ENCODE results near the gene ZRANB3. TPM values are rescaled to one million over a fixed set of nuclear protein-coding genes. Genes with fewer than 3 reads are reported as not detected.

Gene ZRANB3
- total and polyA plus RNA-seq, 2 of the 13 experiments (the other 11 are each of a cell fraction or from before 2014, with no cell fraction given): 5.8 to 25.2 TPM

DNA sequence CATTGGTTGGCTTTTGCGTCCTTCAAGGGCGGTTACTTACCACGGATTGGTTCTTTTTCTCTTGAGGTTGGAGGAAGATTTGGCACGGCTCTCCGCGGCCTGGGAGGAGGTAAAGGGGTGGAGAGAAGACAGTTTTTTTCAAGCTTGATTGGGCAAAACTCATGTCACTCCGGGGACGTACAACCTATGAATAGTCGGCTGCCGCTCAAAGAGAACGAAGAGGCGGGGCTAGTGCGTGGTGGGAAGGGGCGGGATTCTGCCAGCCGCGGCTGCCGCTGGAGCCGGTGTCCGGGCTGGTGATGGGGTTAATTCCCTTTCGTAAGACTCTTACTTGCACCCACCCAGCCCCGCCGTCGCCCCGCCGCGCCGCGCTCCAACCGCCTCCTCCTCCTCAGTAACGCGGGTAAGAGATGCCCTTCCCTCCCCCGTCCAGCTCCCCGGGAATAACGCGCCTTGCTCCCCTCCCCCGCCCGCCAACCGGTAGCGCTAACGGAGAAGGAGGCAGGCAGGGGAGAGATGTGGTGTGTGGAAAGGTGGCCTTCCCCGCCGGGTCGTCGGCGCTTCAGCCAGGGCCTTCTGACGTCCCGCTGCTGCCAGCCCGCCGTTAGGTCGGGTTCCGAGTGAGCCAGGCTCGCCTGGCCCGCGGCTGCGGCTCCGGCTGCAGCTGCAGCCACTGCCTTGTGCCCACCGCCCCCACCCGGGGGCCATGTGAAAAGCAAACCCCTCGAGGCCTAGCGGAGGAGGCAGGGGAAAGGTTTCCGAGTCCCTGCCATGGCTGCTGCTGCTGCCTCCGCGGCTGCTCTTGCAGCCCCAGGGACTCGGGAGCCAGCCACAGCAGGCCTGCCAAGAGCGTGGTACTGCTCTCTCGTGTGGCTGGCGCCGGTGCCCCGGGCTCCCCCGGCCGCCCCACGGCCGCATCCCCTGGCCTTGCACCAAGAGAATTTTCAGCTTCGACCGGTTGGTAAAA lies 496 bp upstream of the ZRANB3 start, which contains the start of gene R3HDM1 (continued):
- TF ChIP-seq, protein P1, sequence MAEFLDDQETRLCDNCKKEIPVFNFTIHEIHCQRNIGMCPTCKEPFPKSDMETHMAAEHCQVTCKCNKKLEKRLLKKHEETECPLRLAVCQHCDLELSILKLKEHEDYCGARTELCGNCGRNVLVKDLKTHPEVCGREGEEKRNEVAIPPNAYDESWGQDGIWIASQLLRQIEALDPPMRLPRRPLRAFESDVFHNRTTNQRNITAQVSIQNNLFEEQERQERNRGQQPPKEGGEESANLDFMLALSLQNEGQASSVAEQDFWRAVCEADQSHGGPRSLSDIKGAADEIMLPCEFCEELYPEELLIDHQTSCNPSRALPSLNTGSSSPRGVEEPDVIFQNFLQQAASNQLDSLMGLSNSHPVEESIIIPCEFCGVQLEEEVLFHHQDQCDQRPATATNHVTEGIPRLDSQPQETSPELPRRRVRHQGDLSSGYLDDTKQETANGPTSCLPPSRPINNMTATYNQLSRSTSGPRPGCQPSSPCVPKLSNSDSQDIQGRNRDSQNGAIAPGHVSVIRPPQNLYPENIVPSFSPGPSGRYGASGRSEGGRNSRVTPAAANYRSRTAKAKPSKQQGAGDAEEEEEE (CRISPR knock-in tag; IDR thresholded peaks at IDR 0.05; ENCODE audit: borderline replicate concordance): peak; percentile 18; the same call in 1 of the 2 replicates
- TF ChIP-seq HNRNPK (IDR thresholded peaks at IDR 0.05; ENCODE audit: low read depth, low read length, poor library complexity, severe bottlenecking): no peak
- TF ChIP-seq ZNF138 (CRISPR knock-in tag; IDR thresholded peaks at IDR 0.05; ENCODE audit: low read depth): peak; percentile 37
- TF ChIP-seq, protein P2, sequence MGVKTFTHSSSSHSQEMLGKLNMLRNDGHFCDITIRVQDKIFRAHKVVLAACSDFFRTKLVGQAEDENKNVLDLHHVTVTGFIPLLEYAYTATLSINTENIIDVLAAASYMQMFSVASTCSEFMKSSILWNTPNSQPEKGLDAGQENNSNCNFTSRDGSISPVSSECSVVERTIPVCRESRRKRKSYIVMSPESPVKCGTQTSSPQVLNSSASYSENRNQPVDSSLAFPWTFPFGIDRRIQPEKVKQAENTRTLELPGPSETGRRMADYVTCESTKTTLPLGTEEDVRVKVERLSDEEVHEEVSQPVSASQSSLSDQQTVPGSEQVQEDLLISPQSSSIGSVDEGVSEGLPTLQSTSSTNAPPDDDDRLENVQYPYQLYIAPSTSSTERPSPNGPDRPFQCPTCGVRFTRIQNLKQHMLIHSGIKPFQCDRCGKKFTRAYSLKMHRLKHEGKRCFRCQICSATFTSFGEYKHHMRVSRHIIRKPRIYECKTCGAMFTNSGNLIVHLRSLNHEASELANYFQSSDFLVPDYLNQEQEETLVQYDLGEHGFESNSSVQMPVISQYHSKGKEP (CRISPR knock-in tag; IDR thresholded peaks at IDR 0.05): no peak
- no peak for TF ChIP-seq TRIM24 (CRISPR knock-in tag; IDR thresholded peaks at IDR 0.05)
- peak; percentile 32; the same call in 1 of the 2 replicates for TF ChIP-seq ZNF124 (CRISPR knock-in tag; IDR thresholded peaks at IDR 0.05)
- peak; percentile 78 for TF ChIP-seq ZNF564 (CRISPR knock-in tag; IDR thresholded peaks at IDR 0.05)
- TF ChIP-seq ZNF839 (CRISPR knock-in tag; IDR thresholded peaks at IDR 0.05; ENCODE audit: borderline replicate concordance): peak; percentile 87; the same call in 1 of the 2 replicates
- TF ChIP-seq ZKSCAN8 (CRISPR knock-in tag; IDR thresholded peaks at IDR 0.05; ENCODE audit: borderline replicate concordance): no peak
- peak; percentile 41 for TF ChIP-seq HES4 (CRISPR knock-in tag; IDR thresholded peaks at IDR 0.05; ENCODE audit: borderline replicate concordance)
- TF ChIP-seq ZSCAN22 (CRISPR knock-in tag; IDR thresholded peaks at IDR 0.05): no peak; the same call in 1 of the 2 replicates
- TF ChIP-seq, protein P3, sequence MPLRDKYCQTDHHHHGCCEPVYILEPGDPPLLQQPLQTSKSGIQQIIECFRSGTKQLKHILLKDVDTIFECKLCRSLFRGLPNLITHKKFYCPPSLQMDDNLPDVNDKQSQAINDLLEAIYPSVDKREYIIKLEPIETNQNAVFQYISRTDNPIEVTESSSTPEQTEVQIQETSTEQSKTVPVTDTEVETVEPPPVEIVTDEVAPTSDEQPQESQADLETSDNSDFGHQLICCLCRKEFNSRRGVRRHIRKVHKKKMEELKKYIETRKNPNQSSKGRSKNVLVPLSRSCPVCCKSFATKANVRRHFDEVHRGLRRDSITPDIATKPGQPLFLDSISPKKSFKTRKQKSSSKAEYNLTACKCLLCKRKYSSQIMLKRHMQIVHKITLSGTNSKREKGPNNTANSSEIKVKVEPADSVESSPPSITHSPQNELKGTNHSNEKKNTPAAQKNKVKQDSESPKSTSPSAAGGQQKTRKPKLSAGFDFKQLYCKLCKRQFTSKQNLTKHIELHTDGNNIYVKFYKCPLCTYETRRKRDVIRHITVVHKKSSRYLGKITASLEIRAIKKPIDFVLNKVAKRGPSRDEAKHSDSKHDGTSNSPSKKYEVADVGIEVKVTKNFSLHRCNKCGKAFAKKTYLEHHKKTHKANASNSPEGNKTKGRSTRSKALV (CRISPR knock-in tag; IDR thresholded peaks at IDR 0.05): peak; percentile 29; the same call in 1 of the 2 replicates
- 0 out of 2 replicates have a peak, but pooled peaks have one; percentile 41 for TF ChIP-seq THYN1 (CRISPR knock-in tag; IDR thresholded peaks at IDR 0.05; ENCODE audit: borderline replicate concordance, low read depth)
- peak; percentile 88 for TF ChIP-seq TBX2 (CRISPR knock-in tag; IDR thresholded peaks at IDR 0.05; ENCODE audit: borderline replicate concordance)
- no peak for TF ChIP-seq ZNF782 (CRISPR knock-in tag; IDR thresholded peaks at IDR 0.05; ENCODE audit: borderline replicate concordance)
- TF ChIP-seq ZNF446 (CRISPR knock-in tag; IDR thresholded peaks at IDR 0.05): peak; percentile 50; the same call in 1 of the 2 replicates
- TF ChIP-seq, protein P4, sequence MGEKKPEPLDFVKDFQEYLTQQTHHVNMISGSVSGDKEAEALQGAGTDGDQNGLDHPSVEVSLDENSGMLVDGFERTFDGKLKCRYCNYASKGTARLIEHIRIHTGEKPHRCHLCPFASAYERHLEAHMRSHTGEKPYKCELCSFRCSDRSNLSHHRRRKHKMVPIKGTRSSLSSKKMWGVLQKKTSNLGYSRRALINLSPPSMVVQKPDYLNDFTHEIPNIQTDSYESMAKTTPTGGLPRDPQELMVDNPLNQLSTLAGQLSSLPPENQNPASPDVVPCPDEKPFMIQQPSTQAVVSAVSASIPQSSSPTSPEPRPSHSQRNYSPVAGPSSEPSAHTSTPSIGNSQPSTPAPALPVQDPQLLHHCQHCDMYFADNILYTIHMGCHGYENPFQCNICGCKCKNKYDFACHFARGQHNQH (CRISPR knock-in tag; IDR thresholded peaks at IDR 0.05): 0 out of 2 replicates have a peak, but pooled peaks have one; percentile 34
- TF ChIP-seq MTA1 (CRISPR knock-in tag; IDR thresholded peaks at IDR 0.05; ENCODE audit: borderline replicate concordance): peak; percentile 69; the same call in 1 of the 2 replicates
- TF ChIP-seq ZNF256 (CRISPR knock-in tag; conservative IDR thresholded peaks at IDR 0.05): no peak
- TF ChIP-seq SMAD3 (CRISPR knock-in tag; IDR thresholded peaks at IDR 0.05): no peak
- peak; percentile 22; the same call in 1 of the 2 replicates for TF ChIP-seq NKX3-1 (CRISPR knock-in tag; IDR thresholded peaks at IDR 0.05)
- TF ChIP-seq CC2D1A (CRISPR knock-in tag; IDR thresholded peaks at IDR 0.05): no peak

Measured in HepG2 (cell line).